Activated naive CD8-positive, alpha-beta T cell treated with anti-CD3 and anti-CD28 coated beads, Interleukin-2, amount 50 U/mL, for 24 hours (primary cell): ENCODE measurements around the gene EFCAB13.

Experiments used
- ATAC-seq: fragments of 150-1000 bp; cut with Tn5 transposase; one replicate; pipeline ENCODE4 v1.10.0; 2021
- DNase-seq: peaks from one replicate; pipeline ENCODE4 v3.0.0; 2021
- H3K27ac Mint-ChIP-seq: one replicate; pipeline ENCODE4 v1.8.0; 2021; ENCODE audit warnings: mild to moderate bottlenecking, mixed read lengths
- H3K27me3 Mint-ChIP-seq: one replicate; pipeline ENCODE4 v1.8.0; 2021; ENCODE audit warnings: mixed read lengths
- H3K36me3 Mint-ChIP-seq: one replicate; pipeline ENCODE4 v1.8.0; 2021; ENCODE audit warnings: low read depth, mixed read lengths
- H3K4me1 Mint-ChIP-seq: one replicate; pipeline ENCODE4 v1.8.0; 2021; ENCODE audit warnings: mixed read lengths
- H3K4me3 Mint-ChIP-seq: one replicate; pipeline ENCODE4 v1.8.0; 2021; ENCODE audit warnings: mild to moderate bottlenecking, moderate library complexity, mixed read lengths
- H3K9me3 Mint-ChIP-seq: one replicate; pipeline ENCODE4 v1.8.0; 2021; ENCODE audit warnings: mixed read lengths

Gene EFCAB13, protein sequence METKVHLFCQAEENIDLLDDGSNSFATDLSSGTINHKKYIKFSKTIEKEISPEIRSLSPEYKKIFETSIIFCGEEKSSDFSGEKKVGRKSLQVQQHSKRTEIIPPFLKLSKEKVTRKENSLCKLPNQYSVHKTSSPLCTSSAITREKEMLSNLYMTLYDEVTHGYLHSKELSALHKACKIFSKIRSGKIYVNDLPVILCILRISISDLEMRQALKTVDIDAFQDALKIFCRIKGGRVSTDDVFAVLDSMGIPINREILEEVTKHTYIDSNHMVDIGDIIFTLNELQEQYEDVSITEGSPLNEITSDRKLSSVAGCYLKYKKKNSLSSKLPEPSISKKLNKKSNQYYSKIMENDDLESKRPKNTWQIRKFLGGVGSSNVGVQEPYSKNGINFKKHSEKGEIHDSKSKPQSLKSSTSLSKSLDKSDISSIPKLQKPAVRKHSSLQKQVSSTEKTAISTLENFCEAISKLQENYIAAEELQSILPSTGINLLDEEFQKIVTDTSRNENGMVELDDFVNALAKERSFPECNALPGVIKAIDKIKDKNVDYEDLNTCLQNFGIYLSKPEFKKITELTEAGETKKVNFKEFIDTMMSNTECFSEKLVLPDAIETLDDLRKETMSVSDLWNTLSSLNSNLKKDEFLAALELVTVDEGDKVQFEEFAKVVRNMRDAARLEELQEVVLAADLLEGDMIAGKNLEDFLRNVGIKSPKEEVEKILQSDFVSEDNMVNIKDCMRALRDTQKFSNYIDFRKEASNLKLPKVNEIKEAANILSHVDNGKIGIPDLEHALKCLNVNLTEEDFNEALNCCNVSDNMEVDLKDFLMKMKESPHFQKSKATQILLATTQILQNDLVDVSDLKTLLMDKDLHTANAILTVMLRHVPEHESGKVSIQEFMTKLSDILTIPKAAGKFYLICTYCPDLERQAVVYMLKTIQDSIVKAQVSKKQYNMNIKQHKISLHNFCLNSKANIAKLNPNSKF

DNA sequence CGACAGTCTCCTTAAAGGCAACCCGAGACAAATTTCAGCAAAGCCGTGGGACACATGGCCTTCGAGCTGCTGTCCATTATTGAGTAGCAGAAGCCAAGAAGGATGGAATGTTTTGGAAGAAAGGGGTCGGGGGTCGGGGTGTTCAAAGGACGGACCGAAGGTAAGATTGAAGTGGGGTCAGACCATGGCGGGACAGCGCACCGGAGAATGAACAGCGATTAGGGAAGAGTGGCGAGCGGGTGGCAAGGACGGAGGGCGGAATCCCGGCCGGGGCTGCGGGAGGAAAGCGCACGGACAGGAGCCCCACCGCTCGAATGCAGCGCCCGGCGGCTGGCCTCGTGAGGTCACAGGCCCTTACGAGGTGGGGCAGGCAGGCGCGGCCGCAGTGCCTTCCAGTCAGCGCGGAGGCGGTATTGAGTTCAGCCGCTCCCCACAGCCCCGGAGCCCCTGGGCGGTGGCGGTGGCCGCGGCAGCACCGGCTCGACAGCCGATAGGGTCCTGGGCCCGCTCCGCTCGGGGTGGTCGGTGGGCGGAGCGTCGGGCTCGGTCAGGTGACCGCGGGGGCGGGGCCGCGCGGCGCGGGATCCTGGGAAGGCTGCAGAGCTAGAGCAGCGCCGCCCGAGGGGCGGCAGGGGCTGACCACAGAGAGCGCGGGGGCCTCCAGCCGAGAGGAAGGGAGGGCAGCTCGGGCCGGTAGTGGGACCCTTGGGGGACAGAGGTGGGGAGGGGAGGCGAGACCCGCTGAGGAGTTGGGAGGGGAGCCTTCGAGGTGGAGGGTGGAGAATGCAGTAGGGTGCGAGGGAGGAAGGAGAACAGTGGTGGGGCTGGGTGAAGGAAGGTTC is at the start of gene EFCAB13:
TSS of gene EFCAB13 (plus strand) at position 574 of the 842 bp plus-strand sequence. CDS start 4,399 bp downstream, outside the sequence.
- no peaks in the 10 kb centered on the region for H3K36me3 Mint-ChIP-seq
- peaks cover 10% of the 10 kb centered on the region for H3K27me3 Mint-ChIP-seq
- H3K27ac Mint-ChIP-seq = peak within 1 kb of the TSS; percentile 87
- no peaks in the 10 kb centered on the region for H3K9me3 Mint-ChIP-seq
- peak within 1 kb of the TSS; percentile 88 for H3K4me3 Mint-ChIP-seq
- ATAC-seq (peak; percentile 93), DNase-seq (peak; percentile 87)
- peaks cover 23% of the 10 kb centered on the region for H3K4me1 Mint-ChIP-seq

DNA sequence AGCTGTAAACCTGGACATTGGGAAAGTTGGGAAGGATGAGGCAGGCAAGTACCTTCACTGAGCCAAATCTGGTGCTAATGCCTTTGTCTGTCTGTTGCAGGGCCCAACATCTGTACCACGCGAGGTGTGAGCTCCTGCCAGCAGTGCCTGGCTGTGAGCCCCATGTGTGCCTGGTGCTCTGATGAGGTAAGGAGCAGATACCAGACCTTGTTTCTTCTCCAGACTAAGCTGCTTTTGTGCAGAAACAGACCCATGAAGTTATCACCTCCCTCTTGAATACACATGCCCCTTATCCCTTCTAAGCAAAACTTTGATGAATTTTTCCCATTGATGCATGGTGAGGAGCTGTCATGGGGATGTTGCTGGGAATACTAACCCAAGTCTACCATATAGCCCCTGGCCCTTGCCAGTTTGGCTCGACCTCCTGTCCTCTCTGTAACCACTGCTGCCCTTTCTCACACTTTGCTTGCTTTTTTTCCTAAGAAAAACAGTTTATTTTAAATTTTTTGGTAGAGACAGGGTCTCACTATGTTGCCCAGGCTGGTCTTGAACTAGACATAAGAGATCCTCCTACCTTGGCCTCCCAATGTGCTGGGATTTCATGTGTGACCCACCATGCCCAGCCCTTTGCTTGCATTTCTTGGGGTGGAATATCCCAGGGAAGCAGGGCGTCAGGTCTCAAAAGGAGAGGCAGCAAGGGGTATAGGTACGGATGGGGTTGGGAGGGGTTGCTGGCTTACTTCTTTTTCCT is 49.3 kb upstream of the EFCAB13 start:
- ATAC-seq = no peak
- peaks cover 10% of the 10 kb centered on the region for H3K4me1 Mint-ChIP-seq
- no peaks in the 10 kb centered on the region for H3K36me3 Mint-ChIP-seq
- H3K4me3 Mint-ChIP-seq = no peak overlapping the region
- peaks cover 1% of the 10 kb centered on the region for H3K9me3 Mint-ChIP-seq
- DNase-seq = no peak
- no peak overlapping the region for H3K27ac Mint-ChIP-seq
- no peaks in the 10 kb centered on the region for H3K27me3 Mint-ChIP-seq

DNA sequence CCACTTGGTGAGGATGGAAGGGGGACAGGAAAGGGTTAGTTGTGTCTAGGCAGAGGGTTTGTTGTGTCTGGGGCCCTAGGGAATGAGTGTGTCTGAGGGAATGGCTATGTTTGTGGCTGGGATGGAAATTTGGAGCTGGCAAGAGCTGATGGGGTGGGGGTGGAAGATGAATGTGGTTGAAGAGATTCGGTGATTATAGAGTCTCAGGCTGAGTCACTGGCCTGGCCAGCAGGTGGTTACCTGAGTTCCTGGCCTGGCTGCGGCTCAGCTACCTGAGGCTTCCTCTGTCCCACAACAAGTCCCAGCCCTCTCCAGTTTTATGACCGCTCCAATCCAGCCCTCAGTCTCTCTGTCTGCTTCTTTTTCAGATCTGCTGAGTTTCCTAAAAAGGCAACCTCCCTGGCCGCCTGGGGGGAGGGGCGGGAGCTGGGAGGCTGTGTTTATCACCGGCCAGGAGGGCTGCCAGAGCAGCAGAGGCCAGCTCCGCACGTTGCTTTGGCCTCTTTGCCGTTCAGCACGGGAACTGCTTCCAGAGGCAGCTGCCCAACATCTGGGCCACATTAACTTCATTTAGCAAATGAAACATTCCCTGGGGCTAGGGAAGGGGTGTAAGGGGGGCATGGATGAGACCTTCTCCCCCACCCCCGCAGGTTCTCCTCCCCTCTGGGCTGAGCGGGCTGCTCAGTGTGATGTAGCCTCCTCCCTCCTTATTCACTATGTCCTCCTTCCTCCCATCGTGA is 48.3 kb upstream of the EFCAB13 start:
- DNase-seq = no peak
- H3K36me3 Mint-ChIP-seq = no peaks in the 10 kb centered on the region
- no peak overlapping the region for H3K27ac Mint-ChIP-seq
- no peaks in the 10 kb centered on the region for H3K9me3 Mint-ChIP-seq
- no peak overlapping the region for H3K4me3 Mint-ChIP-seq
- ATAC-seq = no peak
- H3K4me1 Mint-ChIP-seq = peaks cover 12% of the 10 kb centered on the region
- H3K27me3 Mint-ChIP-seq = no peaks in the 10 kb centered on the region

DNA sequence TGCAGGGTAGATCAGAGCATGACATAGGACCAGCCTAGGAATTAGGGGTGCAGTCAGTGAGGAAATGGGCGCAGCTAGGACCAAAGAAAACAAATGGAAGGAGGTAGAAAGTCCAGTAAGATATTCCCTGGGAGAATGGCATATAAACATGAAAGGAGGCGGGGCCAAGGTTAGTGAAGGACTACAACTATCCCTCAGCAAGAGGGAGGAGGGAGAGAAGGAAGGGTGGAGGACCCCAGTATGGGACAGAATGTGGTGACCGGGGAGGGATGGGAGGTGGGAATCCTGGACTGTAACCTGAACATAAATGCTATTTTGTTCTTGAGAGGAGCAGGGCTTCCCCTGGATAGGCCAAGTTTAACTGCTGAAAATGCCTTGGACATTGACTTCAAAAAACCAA is 47.3 kb upstream of the EFCAB13 start:
- Mint-ChIP-seq H3K27me3 (no peaks in the 10 kb centered on the region), H3K9me3 (no peaks in the 10 kb centered on the region), H3K4me1 (peaks cover 12% of the 10 kb centered on the region), H3K4me3 (no peak overlapping the region), H3K36me3 (no peaks in the 10 kb centered on the region), H3K27ac (no peak overlapping the region)
- DNase-seq (no peak), ATAC-seq (no peak)

DNA sequence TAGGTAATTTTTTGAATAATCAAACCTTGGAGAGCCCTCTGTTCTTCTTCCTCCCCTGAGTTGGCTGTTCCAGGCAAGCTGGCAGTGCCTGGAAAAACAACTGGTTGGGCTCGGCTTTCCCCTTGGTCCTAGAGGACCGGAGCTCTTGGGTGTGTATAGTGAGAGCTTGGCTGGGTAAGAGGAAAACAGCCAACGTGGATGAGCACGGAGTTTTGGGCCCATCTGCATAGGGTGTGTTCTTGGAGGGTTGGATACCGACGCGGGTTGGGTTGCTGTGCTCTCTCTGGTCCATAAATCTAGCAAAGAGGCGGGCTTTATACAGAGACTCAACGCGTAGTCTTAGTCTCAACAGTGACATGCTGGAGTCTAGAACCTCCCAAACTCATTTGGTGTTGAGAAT is 46.9 kb upstream of the EFCAB13 start:
- H3K4me3 Mint-ChIP-seq = no peak overlapping the region
- DNase-seq (no peak), ATAC-seq (no peak)
- no peaks in the 10 kb centered on the region for H3K9me3 Mint-ChIP-seq
- H3K4me1 Mint-ChIP-seq = peaks cover 12% of the 10 kb centered on the region
- H3K27me3 Mint-ChIP-seq = no peaks in the 10 kb centered on the region
- no peaks in the 10 kb centered on the region for H3K36me3 Mint-ChIP-seq
- H3K27ac Mint-ChIP-seq = no peak overlapping the region

DNA sequence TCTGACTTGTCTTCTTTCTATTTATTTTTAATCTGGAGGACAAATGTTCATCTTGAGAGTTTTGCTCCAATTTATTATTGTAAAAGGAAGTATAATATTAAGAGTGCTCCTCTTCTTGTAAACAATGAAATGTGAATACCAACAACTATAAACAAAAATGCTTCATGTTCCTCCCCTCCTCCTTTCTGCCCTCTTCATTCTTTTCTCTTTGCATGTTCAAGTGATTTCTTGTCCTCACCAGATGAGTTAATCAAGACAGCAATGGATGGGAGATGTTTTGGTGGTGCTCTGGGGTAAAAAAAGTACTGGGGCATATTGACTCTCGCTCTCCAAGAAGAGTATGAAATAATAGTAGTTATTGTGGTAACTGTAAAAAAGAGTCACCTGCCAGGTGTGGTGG is 45.8 kb upstream of the EFCAB13 start:
- H3K4me1 Mint-ChIP-seq = peaks cover 12% of the 10 kb centered on the region
- no peak for DNase-seq
- no peak overlapping the region for H3K4me3 Mint-ChIP-seq
- H3K27ac Mint-ChIP-seq = no peak overlapping the region
- no peaks in the 10 kb centered on the region for H3K27me3 Mint-ChIP-seq
- ATAC-seq = no peak
- no peaks in the 10 kb centered on the region for H3K36me3 Mint-ChIP-seq
- no peaks in the 10 kb centered on the region for H3K9me3 Mint-ChIP-seq

DNA sequence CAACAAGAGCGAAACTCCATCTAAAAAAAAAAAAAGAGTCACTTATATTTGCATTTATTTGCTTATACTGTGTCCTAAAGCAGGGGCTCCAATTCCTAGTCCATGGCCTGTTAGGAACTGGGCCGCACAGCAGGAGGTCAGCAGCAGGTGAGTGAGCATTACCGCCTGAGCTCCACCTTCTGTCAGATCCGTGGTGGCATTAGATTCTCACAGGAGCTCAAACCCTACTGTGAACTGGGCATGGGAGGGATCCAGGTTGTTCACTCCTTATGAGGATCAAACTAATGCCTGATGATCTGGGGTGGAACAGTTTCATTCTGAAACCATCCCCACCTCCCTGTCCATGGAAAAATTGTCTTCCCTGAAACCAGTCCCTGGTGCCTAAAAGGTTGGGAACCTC is 45.2 kb upstream of the EFCAB13 start:
- no peaks in the 10 kb centered on the region for H3K27me3 Mint-ChIP-seq
- no peak for DNase-seq
- H3K9me3 Mint-ChIP-seq = no peaks in the 10 kb centered on the region
- ATAC-seq = no peak
- peaks cover 12% of the 10 kb centered on the region for H3K4me1 Mint-ChIP-seq
- no peak overlapping the region for H3K4me3 Mint-ChIP-seq
- no peak overlapping the region for H3K27ac Mint-ChIP-seq
- H3K36me3 Mint-ChIP-seq = no peaks in the 10 kb centered on the region

DNA sequence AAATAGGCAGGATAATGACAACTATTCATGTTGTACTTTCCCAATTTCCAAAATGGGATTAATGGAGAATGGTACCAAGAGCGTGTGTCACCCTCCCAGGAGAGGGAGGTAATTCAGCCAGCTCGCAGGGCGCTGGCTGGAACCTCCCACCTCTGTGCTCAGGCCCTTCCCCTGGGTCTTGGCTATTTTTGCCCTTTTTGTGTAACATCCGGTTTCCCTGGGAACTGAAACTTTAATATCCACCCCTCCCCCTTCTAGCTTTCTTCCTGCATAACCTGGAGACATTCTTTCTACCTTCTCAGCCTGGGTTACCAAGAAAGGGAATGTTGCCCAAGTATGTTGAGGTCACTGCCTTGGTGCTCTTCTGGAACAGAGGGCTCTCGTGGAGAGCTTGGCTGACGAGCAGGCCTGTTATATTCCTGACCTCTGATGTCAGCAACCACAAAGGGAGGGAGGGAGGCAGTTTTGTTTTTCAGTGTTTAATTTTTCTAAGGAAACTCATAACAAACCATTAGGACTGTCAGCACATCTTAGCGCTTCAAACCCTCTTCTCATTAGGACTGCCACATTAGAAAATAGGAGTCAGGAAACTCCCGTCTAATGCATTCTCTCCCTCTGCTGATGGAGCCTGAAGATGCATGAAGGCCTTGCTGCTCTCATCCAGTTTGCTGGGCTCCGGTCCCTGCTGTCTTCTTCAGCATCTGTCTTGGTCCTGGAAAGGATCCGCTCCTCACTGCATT is 44.5 kb upstream of the EFCAB13 start:
- no peaks in the 10 kb centered on the region for H3K36me3 Mint-ChIP-seq
- no peaks in the 10 kb centered on the region for H3K9me3 Mint-ChIP-seq
- no peak for ATAC-seq
- H3K27ac Mint-ChIP-seq = no peak overlapping the region
- no peaks in the 10 kb centered on the region for H3K27me3 Mint-ChIP-seq
- no peak for DNase-seq
- H3K4me3 Mint-ChIP-seq = no peak overlapping the region
- peaks cover 12% of the 10 kb centered on the region for H3K4me1 Mint-ChIP-seq

DNA sequence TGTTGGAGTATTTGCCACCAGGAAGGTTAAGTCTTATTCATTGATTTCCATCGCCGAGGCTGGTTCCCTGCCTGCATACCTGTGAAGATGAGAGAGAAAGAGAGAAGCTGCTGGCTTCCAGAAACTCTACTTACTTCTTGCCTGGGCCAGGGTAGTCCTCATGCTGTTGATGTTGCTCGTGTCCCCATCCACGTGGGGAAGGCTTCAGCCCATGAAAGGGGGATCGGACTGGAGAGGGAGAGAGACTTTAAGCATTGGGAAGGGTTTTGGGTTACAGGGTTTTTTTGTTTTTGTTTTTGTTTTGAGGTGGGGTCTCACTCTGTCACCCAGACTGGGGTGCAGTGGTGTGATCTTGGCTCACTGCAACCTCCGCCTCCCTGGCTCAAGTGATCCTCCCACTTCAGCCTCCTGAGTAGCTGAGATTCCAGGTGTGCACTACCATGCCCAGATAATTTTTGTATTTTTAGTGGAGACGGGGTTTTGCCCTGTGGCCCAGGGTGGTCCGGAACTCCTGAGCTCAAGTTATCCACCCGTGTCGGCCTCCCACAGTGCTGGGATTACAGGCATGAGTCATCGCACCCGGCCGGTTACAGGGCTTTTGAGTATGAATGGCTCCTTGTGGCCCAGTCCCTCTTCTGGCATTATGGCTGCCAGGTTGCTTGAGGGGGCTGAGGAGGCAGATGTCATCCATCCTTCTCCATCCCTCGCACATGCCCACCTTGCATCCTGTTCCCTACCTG is 43.5 kb upstream of the EFCAB13 start:
- no peak overlapping the region for H3K27ac Mint-ChIP-seq

DNA sequence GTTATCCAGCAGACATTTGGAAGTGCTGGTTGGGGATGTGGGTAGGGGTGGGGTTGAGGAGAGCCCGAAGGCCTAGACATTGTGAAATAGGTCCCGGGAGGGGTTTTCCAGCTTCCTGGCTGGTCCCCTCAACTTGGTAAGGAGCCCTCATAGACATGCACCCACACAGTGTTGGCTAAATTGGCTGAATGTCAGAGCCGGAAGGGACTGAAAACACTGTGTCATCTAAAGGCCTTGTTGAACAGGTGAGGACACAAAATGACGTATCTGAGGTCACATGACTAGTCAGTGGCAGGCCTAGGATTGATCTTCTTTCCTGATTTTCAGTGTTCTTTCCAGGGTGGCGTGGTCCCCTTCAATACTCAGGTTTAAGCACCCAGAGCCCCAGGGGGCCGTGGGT is 42.5 kb upstream of the EFCAB13 start:
- H3K4me1 Mint-ChIP-seq = peaks cover 13% of the 10 kb centered on the region
- no peaks in the 10 kb centered on the region for H3K9me3 Mint-ChIP-seq
- H3K27ac Mint-ChIP-seq = no peak overlapping the region
- H3K27me3 Mint-ChIP-seq = no peaks in the 10 kb centered on the region
- H3K4me3 Mint-ChIP-seq = no peak overlapping the region
- H3K36me3 Mint-ChIP-seq = no peaks in the 10 kb centered on the region
- no peak for ATAC-seq
- DNase-seq = no peak

More for the DNA sequence above, 43.5 kb upstream of the EFCAB13 start:
- ATAC-seq = no peak
- H3K27me3 Mint-ChIP-seq = no peaks in the 10 kb centered on the region
- peaks cover 11% of the 10 kb centered on the region for H3K4me1 Mint-ChIP-seq
- no peak overlapping the region for H3K4me3 Mint-ChIP-seq
- no peaks in the 10 kb centered on the region for H3K9me3 Mint-ChIP-seq
- H3K36me3 Mint-ChIP-seq = no peaks in the 10 kb centered on the region
- DNase-seq = no peak

DNA sequence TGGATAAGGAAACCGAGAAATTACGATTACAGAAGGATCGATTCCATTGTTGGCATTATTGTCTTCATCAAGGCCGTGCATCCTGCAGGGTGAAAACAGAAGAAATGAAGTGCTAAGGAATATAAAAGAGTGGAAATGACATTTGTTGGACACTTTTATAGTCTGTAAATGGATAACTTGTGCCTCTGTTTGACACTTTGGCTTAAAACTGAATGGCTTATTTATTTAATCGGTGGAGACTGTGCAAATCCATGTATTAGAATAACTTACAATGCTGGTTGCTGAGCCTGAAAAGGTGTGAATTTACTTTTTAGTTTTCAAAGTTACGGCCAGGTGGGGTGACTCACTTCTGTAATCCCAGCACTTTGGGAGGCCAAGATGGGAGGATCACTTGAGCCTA is 38.8 kb upstream of the EFCAB13 start:
- H3K9me3 Mint-ChIP-seq = no peaks in the 10 kb centered on the region
- peaks cover 3% of the 10 kb centered on the region for H3K4me1 Mint-ChIP-seq
- H3K36me3 Mint-ChIP-seq = no peaks in the 10 kb centered on the region
- DNase-seq = no peak
- ATAC-seq = no peak
- H3K27me3 Mint-ChIP-seq = no peaks in the 10 kb centered on the region
- no peak overlapping the region for H3K4me3 Mint-ChIP-seq
- no peak overlapping the region for H3K27ac Mint-ChIP-seq

DNA sequence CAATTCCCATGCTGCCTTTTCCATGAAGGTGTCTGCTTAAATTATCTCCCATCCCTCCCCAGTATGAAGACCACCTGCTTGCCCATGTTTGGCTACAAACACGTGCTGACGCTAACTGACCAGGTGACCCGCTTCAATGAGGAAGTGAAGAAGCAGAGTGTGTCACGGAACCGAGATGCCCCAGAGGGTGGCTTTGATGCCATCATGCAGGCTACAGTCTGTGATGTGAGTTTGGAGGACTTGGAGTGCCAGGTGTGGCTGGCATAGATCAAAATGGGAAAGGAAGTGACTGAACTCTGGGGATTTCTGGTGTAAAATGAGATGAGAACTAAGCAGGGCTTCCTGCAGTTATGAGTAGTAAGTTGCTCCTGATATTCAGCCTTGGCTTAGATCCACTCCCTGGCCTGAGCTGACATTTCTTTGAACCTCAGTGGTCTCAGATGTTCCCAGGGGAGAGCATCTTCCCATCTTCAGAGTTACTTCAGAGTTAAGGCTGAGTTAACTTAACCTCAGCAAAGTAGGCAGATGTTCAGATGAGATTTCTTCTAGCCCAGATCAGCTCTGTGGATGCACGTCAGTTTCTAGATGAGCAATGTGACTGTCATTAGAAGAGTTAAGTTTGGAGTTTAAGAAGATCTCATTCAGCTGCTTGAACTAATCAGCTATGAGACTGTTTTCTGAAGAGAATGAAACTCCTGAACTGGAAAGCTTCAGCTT is 37.4 kb upstream of the EFCAB13 start:
- Mint-ChIP-seq H3K36me3 (no peaks in the 10 kb centered on the region), H3K9me3 (no peaks in the 10 kb centered on the region), H3K27ac (no peak overlapping the region), H3K4me3 (no peak overlapping the region), H3K27me3 (no peaks in the 10 kb centered on the region), H3K4me1 (peaks cover 3% of the 10 kb centered on the region)
- ATAC-seq (peak; percentile 48), DNase-seq (no peak)
